Kidney (tissue), 14 donors: ENCODE results near the gene MACROD1. TPM values are rescaled to one million over a fixed set of nuclear protein-coding genes. Genes with fewer than 3 reads are reported as not detected.

ENCODE experiments used
- DNase-seq, 5 donors: peaks; one replicate each; pipeline ENCODE4 v3.0.0-alpha.2; 2013 to 2020
- FAIRE-seq: peaks from 2 replicates; lab custom pipeline; 2012; peaks lifted over from hg19 to GRCh38; lab: Jason Lieb, UNC
- H3K27ac ChIP-seq, 2 donors: one replicate each; pipeline ENCODE4 v1.7.0; 2013; ENCODE audit warnings: low read depth in 2 of 2, low read length in 2 of 2, inconsistent platforms in 1 of 2
- H3K27me3 ChIP-seq: one replicate; pipeline ENCODE4 v1.7.1; 2013; ENCODE audit warnings: low read length, inconsistent platforms; ENCODE audit not compliant: control insufficient read depth, insufficient read depth
- H3K36me3 ChIP-seq, 3 donors: one replicate each; pipeline versions ENCODE4 v1.7.0 to v1.7.1; 2013; ENCODE audit warnings: low read length in 3 of 3, control low read depth in 1 of 3, inconsistent platforms in 1 of 3; ENCODE audit not compliant: insufficient read depth in 3 of 3, control insufficient read depth in 2 of 3
- H3K4me1 ChIP-seq, 3 donors: one replicate each; pipeline versions ENCODE4 v1.7.0 to v1.7.1; 2013; ENCODE audit warnings: low read length in 3 of 3, inconsistent platforms in 1 of 3, low read depth in 1 of 3; ENCODE audit not compliant: control insufficient read depth in 2 of 3, insufficient read depth in 2 of 3
- H3K4me3 ChIP-seq, 3 donors: one replicate each; pipeline versions ENCODE4 v1.7.0 to v1.8.1; 2013; ENCODE audit warnings: low read length in 3 of 3, control low read depth in 1 of 3, inconsistent platforms in 1 of 3
- H3K9ac ChIP-seq, 3 donors: one replicate each; pipeline versions ENCODE4 v1.7.0 to v1.7.1; 2013; ENCODE audit warnings: low read length in 3 of 3, control low read depth in 1 of 3, inconsistent platforms in 1 of 3
- H3K9me3 ChIP-seq, 3 donors: one replicate each; pipeline versions ENCODE4 v1.7.0 to v1.7.1; 2013; ENCODE audit warnings: low read length in 3 of 3, control low read depth in 1 of 3, inconsistent platforms in 1 of 3; ENCODE audit not compliant: control insufficient read depth in 2 of 3, insufficient read depth in 1 of 3
- CTCF ChIP-seq: IDR thresholded peaks from 3 replicates; pipeline ENCODE4 v1.5.1; 2012; ENCODE audit warnings: mild to moderate bottlenecking, moderate library complexity, borderline replicate concordance; ENCODE audit not compliant: insufficient read depth; ENCODE audit errors: extremely low read depth
- intact Hi-C: fragments of 100-400 bp; cut with DNase I; formaldehyde crosslinking; loops from one replicate; pipeline ENCODE4 v1.11.1; 2022
- polyA plus RNA-seq: library from polyadenylated mRNA; stranded (reverse); fragments of 350-450 nt; fragmentation: Illumina TruSeq; extraction: RNeasy Lipid Tissue Mini Kit (QIAGEN cat#74804); gene quantifications from one replicate; pipeline ENCODE4 v1.2.3, GENCODE V29; 2014; ENCODE audit warnings: low read depth, low replicate concordance; ENCODE audit not compliant: insufficient read depth
- total RNA-seq: library from RNA; stranded (reverse); fragmentation: NEBNext Ultra II Directional; extraction: Animal tissue kit (Norgen Biotek cat#: 25700); gene quantifications from one replicate; pipeline ENCODE4 v1.2.1, GENCODE V29; 2021
- donor health status: control.
- donor health status: control.
- donor health status: control.
- donor health status: control.
- donor health status: control.
- donor health status: DM: yes; HTN: yes; CAD: no.
- donor health status: Normal renal cell carcinoma (clear cell type).

The MACROD1 gene
- total and polyA plus RNA-seq, 2 donors from 2014 or later, result 27.8 to 176 TPM

GRCh38 chr11:64007629-64008282 lies 158.2 kb downstream of the MACROD1 start:
- Histone ChIP-seq H3K27me3 (no peaks in the 10 kb centered on the region), H3K4me3 (peak overlapping the region in 2 of 3 donors; percentile 23 to 31), H3K9ac (no peak overlapping the region), H3K36me3 (no peaks in the 10 kb centered on the region), H3K4me1 (peaks cover 0 to 29% (median 8%) of the 10 kb centered on the region in 3 donors), H3K9me3 (no peaks in the 10 kb centered on the region), H3K27ac (peak overlapping the region; percentile 45 to 69)
- peak in 4 of 5 donors; percentile 67 to 95 (median 81) for DNase-seq
- no peak for TF ChIP-seq CTCF
- no peak for FAIRE-seq
- intact Hi-C loops, result no loop called here

DNA sequence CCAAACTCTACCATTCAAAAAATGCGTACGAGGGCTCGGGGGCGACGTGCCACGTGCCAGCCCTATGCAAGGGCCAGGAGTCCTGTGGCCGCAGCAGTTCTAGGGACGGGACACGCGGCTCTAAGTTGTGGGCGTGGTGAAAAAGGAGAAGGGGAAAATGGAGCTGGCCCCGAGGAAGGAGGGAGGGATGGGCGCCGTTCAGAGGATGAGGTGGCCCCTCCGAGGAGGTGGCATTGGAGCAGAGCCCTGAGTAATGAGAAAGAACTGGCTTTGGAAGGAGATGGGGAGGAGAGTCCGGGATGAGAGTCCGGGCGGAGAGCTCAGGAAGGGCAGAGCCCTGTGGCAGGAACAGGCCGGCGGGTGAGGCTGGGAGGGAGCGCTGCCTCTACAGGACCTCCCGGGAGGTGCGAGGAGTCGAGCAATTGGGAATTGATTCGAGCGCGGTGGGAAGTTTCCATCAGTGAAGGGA lies 158.7 kb downstream of the MACROD1 start:
- peaks cover 0 to 35% (median 8%) of the 10 kb centered on the region in 3 donors for H3K4me1 ChIP-seq

DNA sequence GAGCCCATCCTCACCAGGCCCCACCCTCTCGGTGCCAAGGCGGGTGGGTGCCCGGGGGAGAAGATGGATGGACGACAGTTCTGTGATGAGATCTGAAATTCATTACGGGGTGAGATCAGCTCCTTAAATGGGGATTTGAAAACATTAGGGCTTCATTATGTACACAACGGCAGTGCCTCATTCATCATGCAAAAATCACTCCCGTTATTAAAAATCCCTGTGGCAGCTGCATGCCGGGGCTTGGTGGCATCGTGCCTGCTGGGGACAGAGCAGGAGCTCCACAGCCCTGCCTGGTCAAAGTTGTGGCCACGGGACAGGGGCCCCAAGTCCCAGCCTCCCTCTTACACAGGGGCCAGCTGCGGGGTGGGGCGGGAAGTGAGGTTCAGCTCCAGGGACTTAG lies 159.5 kb downstream of the MACROD1 start:
- H3K36me3 ChIP-seq, result no peaks in the 10 kb centered on the region
- TF ChIP-seq CTCF, result no peak
- no peak overlapping the region for H3K27ac ChIP-seq
- no peaks in the 10 kb centered on the region for H3K9me3 ChIP-seq
- intact Hi-C loops, result no loop called here
- DNase-seq (no peak), FAIRE-seq (no peak)
- H3K4me3 ChIP-seq, result no peak overlapping the region
- peaks cover 0 to 39% (median 8%) of the 10 kb centered on the region in 3 donors for H3K4me1 ChIP-seq
- no peaks in the 10 kb centered on the region for H3K27me3 ChIP-seq
- no peak overlapping the region for H3K9ac ChIP-seq

More for the DNA sequence above, 158.7 kb downstream of the MACROD1 start:
- peak overlapping the region; percentile 45 to 69 for H3K27ac ChIP-seq
- H3K36me3 ChIP-seq, result no peaks in the 10 kb centered on the region
- DNase-seq (peak; percentile 59 to 79 (median 69)), FAIRE-seq (no peak)
- intact Hi-C loops, result no loop called here
- TF ChIP-seq CTCF, result no peak
- H3K4me3 ChIP-seq, result peak overlapping the region in 2 of 3 donors; percentile 23 to 31
- no peaks in the 10 kb centered on the region for H3K27me3 ChIP-seq
- H3K9me3 ChIP-seq, result no peaks in the 10 kb centered on the region
- H3K9ac ChIP-seq, result peak overlapping the region in 1 of 3 donors; percentile 17
